Fibroblast of mammary gland (primary cell): Measurements from ENCODE around the gene MSLN.

Experiments used
- DNase-seq: peaks from one replicate; pipeline ENCODE4 v3.0.0-alpha.2; 2010; ENCODE audit warnings: low read depth
- H3K4me3 ChIP-seq: 2 replicates; pipeline ENCODE4 v1.5.1; 2011; ENCODE audit warnings: low read depth, mild to moderate bottlenecking, low read length, moderate library complexity; ENCODE audit not compliant: control insufficient read depth
- CTCF ChIP-seq: conservative IDR thresholded peaks from 2 replicates; pipeline ENCODE4 v1.5.1; 2011; ENCODE audit warnings: low read depth, low read length, inconsistent platforms; ENCODE audit not compliant: control insufficient read depth, insufficient read depth

MSLN gene

DNA sequence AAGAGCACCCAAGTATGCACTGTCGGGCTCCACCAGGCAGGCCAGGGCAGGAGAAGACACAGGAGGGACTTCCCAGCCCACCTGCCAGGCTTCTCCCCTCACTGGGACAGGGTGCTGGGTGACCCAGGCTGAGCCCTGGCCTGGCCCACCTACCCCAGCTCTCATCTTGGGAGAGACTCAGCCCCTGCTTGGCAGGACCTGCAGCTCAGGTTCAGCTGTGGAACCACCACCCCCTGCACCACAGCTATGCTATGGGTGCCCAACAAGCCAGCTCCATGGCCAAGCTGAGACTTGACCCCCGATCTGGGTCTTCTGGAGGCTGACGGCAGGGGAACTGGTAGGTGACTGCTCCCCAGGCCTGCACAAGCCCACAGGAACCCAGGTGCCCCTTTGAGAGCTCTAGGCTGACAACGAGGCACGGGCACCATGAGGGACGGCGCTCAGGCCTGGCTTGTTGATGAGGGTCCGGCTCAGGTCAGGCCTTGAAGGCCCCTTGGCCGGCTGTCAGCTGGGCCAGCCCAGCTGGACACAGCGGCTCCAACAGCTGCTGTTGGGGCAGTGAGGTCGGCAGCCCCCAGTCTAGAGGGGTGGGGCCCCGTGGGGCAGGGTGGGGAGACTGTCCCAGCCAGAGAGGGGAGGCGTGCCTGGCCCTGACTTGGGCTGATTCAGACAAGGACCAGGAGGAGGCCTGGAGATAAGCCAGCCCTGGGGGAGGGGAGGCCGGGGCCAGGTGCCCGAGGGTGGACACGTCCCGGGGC is 23.0 kb downstream of the MSLN start:
- H3K4me3 ChIP-seq: no peak overlapping the region
- peak; percentile 24 for DNase-seq
- no peak for TF ChIP-seq CTCF

DNA sequence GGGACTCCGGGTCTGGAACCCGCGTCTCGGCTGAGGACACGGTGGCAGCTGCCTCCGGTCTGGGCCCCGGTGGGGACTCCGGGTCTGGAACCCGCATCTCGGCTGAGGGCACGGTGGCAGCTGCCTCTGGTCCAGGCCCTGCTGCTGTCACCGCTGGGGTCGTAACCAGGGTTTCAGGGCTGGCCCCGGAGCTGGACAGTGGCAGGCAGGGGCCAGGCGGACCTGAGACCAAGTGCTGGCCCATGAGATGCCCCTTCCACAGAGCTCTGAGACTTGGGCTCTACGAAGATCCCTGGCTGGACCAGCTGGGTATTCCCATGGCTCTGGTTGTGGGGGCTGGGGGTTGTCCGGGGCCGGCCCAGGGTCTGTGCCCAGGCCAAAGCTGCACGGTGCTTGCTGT is 23.9 kb downstream of the MSLN start:
- DNase-seq: no peak
- no peak for TF ChIP-seq CTCF
- no peak overlapping the region for H3K4me3 ChIP-seq

DNA sequence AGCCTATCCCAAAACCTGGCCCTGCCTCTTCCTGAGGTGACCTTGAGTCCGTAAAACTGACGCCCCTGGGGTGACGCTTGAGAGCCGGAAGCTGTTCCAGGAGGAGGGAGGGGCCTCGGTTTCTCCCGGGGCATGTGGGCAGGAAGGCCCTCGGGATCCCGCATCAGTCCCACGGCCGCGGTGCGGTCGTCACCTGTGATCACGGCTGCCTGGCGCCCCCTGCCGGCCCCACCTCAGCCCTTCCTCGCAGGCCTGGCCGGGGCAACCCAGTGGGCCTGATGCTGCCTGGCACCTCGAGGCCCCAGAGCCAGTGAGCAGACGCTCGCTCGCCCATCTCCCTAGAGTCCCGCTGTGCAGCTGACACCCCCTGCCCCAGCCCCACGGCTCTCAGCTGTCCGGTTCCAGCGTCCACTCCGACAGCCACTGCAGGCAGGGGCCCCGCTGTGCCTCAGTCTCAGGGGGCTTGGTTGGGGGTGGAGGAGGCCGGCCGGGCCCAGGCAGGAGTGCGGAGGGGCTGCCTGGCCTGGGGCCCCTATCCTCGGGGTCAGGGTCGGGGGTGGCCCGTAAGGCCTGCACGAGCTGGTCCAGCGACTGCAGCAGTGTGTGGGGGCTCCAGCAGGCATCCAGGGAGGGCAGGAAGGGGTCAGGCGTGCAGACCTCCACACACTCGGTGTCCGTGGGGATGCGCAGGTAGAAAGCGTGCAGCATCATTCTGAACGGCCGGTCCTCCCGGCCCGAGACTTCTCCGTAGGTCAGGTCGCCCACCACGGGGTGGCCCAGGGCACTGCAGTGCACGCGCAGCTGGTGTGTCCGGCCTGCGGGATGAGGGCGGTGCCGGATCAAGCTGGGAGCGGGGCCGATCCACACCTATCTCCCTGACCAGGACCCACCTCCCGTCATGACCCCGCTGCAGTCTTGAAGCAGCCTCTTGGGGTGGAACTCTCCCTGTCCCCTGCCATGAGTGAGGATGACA is 25.3 kb downstream of the MSLN start:
- DNase-seq: peak; percentile 47
- peak; percentile 49 for TF ChIP-seq CTCF
- no peak overlapping the region for H3K4me3 ChIP-seq

DNA sequence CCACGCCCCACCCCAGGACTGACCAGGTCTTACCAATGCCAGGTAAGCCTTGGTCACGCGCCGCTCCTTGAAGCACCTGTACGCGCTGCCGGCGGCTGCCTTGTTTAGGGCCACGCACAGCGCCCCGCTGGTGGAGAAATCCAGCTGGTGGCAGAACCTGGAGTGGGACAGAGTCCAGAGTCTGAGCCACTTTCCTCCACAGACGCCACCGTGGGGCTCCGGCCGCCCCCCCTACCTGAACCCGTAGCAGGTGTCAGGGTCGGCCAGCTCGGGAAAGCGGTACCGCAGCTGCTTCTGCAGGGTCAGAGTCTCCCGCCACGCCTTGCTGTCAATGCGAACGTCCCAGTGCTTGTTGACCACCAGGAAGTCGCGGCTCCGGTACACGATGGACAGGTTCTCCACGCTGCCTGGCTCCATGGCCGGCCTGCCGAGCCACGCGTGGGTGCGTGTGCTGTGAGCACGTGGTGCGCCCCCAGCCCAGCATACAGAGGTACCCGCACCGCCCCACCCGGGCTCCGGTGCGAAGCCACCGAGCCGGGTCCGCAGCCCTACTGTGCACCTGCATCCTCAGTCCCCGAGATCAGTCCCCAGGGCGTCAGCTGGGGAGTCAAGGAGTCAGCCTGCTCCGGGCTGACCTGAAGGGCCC is 26.9 kb downstream of the MSLN start:
- DNase-seq: no peak
- TF ChIP-seq CTCF: no peak
- peak overlapping the region; percentile 82 for H3K4me3 ChIP-seq

GRCh38 chr16:787978-788398 is 27.5 kb downstream of the MSLN start, which contains the start of gene RPUSD1:
TSS of gene RPUSD1 (minus strand) at chr16:788381. CDS start at chr16:787737, 644 bp downstream.
- peak within 1 kb of the TSS; percentile 82 for H3K4me3 ChIP-seq
- DNase-seq: no peak
- no peak for TF ChIP-seq CTCF

- peak within 1 kb of the TSS; percentile 82 for H3K4me3 ChIP-seq
- peak; percentile 84 for DNase-seq
- no peak for TF ChIP-seq CTCF
These were observed 28.0 kb downstream of the MSLN start, which contains the start of gene CHTF18 for GRCh38 chr16:788399-789126. TSS of gene CHTF18 (plus strand) at chr16:788620. CDS start at chr16:788685, 65 bp downstream.
